Activated T-helper 1 cell treated with anti-CD3 and anti-CD28 coated beads, Interleukin-12 subunit alpha, Interleukin-12 subunit beta, Interleukin-2, Interleukin-4 antibody, amounts not matched to agents 30 ng/mL and 10 ng/mL and 1 ng/mL, durations not matched to agents 14 hours and 24 hours and 36 hours (primary cell): ENCODE data around the gene KRT76. TPM values are rescaled to one million over a fixed set of nuclear protein-coding genes. Genes with fewer than 3 reads are reported as not detected.

Source experiments
- total RNA-seq: library from RNA; stranded (reverse); gene quantifications from 2 replicates; pipeline ENCODE4 v1.2.3, GENCODE V29; 2022

Gene KRT76
- total RNA-seq, 1 donor from 2014 or later: not detected

Other genes with a start within 250 kb of the KRT76 start
- not detected in 2 replicates for gene KRT71, start 224.2 kb downstream of the KRT76 start, total RNA-seq
- not detected in 2 replicates for gene KRT74, start 203.5 kb downstream of the KRT76 start, total RNA-seq
- gene KRT72, start 175.9 kb downstream of the KRT76 start, total RNA-seq: not detected in 2 replicates
- gene KRT73, start 158.8 kb downstream of the KRT76 start, total RNA-seq: not detected in 2 replicates
- gene KRT2, start 125.1 kb downstream of the KRT76 start, total RNA-seq: not detected in 2 replicates
- not detected in 2 replicates for gene KRT1, start 96.9 kb downstream of the KRT76 start, total RNA-seq
- not detected in 2 replicates for gene KRT77, start 73.8 kb downstream of the KRT76 start, total RNA-seq
- 0.08 TPM in 1 of 2 replicates, not detected in the other for gene KRT3, start 18.8 kb upstream of the KRT76 start, total RNA-seq
- not detected in 2 replicates for gene KRT4, start 36.8 kb upstream of the KRT76 start, total RNA-seq
- not detected in 2 replicates for gene KRT79, start 57.0 kb upstream of the KRT76 start, total RNA-seq
- gene KRT78, start 71.6 kb upstream of the KRT76 start, total RNA-seq: not detected in 2 replicates
- 0.23 TPM in 1 of 2 replicates, not detected in the other for gene KRT8, start 127.7 kb upstream of the KRT76 start, total RNA-seq
- gene KRT18, start 171.8 kb upstream of the KRT76 start, total RNA-seq: 3.2 and 3.9 TPM in 2 replicates
- 463 and 473 TPM in 2 replicates for gene EIF4B, start 229.1 kb upstream of the KRT76 start, total RNA-seq